SK-N-SH treated with all-trans-retinoic acid at 6 μM for 48 hours (cell line): ENCODE data around the gene ENTREP3.

Experiments used
- ARNTL ChIP-seq: fragments of 450-650 bp; formaldehyde crosslinking; IDR thresholded peaks from 2 replicates; pipeline ENCODE4 v1.5.0; 2020; ENCODE audit warnings: low read depth, mild to moderate bottlenecking, moderate library complexity, borderline replicate concordance
- BACH2 ChIP-seq: fragments of 250-450 bp; sonication (Bioruptor Pico); IDR thresholded peaks from 2 replicates; pipeline ENCODE4 v1.9.0; 2021; ENCODE audit warnings: mild to moderate bottlenecking, borderline replicate concordance
- OSR1 ChIP-seq: fragments of 250-450 bp; sonication (Bioruptor Pico); IDR thresholded peaks from 2 replicates; pipeline ENCODE4 v1.8.0; 2022; ENCODE audit warnings: moderate library complexity, mild to moderate bottlenecking, inconsistent platforms
- PATZ1 ChIP-seq: fragments of 250-450 bp; sonication (Bioruptor Pico); IDR thresholded peaks from 2 replicates; pipeline ENCODE4 v1.8.0; 2020; ENCODE audit warnings: mild to moderate bottlenecking, moderate library complexity, borderline replicate concordance
- POU6F1 ChIP-seq: fragments of 250-450 bp; sonication (Bioruptor Pico); IDR thresholded peaks from 2 replicates; pipeline ENCODE4 v1.8.0; 2021; ENCODE audit warnings: low read depth, mild to moderate bottlenecking, moderate library complexity, borderline replicate concordance
- PPARA ChIP-seq: fragments of 250-450 bp; sonication (Bioruptor Pico); IDR thresholded peaks from 2 replicates; pipeline ENCODE4 v1.5.0; 2020; ENCODE audit warnings: mild to moderate bottlenecking, borderline replicate concordance
- TSHZ2 ChIP-seq: fragments of 250-450 bp; sonication (Bioruptor Pico); IDR thresholded peaks from 2 replicates; pipeline ENCODE4 v1.5.0; 2020; ENCODE audit warnings: mild to moderate bottlenecking, moderate library complexity
- ZC3H10 ChIP-seq: fragments of 250-450 bp; sonication (Bioruptor Pico); IDR thresholded peaks from 2 replicates; pipeline ENCODE4 v1.5.1; 2021; ENCODE audit warnings: mild to moderate bottlenecking, moderate library complexity
- ZFP30 ChIP-seq: fragments of 450-650 bp; formaldehyde crosslinking; IDR thresholded peaks from 2 replicates; pipeline ENCODE4 v1.5.0; 2022; ENCODE audit warnings: mild to moderate bottlenecking, moderate library complexity
- ZNF565 ChIP-seq: fragments of 450-650 bp; formaldehyde crosslinking; conservative IDR thresholded peaks from 2 replicates; pipeline ENCODE4 v1.5.0; 2020; ENCODE audit warnings: low read depth, mild to moderate bottlenecking, moderate library complexity

GRCh38 chr1:155245163-155245524 is 10.1 kb downstream of the ENTREP3 start:
- TF ChIP-seq ZC3H10 (CRISPR knock-in tag): no peak
- no peak for TF ChIP-seq POU6F1 (CRISPR knock-in tag)
- no peak for TF ChIP-seq BACH2
- TF ChIP-seq OSR1: no peak
- TF ChIP-seq PATZ1 (CRISPR knock-in tag): no peak
- no peak for TF ChIP-seq TSHZ2 (CRISPR knock-in tag)
- TF ChIP-seq ZNF565 (CRISPR knock-in tag): no peak
- no peak for TF ChIP-seq ZFP30 (CRISPR knock-in tag)
- no peak for TF ChIP-seq ARNTL (CRISPR knock-in tag)
- TF ChIP-seq PPARA: no peak
